Esophagus (tissue), 2 donors: ENCODE data around the gene TMTC4. TPM values are rescaled to one million over a fixed set of nuclear protein-coding genes. Genes with fewer than 3 reads are reported as not detected.
"Not testable (repeated sequence)": the region's sequence is repeated elsewhere in the genome, so short reads cannot be mapped to it uniquely, and the experiment has no call there.

ENCODE experiments used
- H3K27ac ChIP-seq, 2 donors: one replicate each; pipeline ENCODE4 v1.5.1; 2013; ENCODE audit warnings: low read depth in 2 of 2, mild to moderate bottlenecking in 2 of 2, inconsistent platforms in 1 of 2, low read length in 1 of 2, moderate library complexity in 1 of 2
- H3K27me3 ChIP-seq, 2 donors: one replicate each; pipeline ENCODE4 v1.6.1; 2013; ENCODE audit warnings: low read length in 2 of 2, control low read depth in 1 of 2, mild to moderate bottlenecking in 1 of 2; ENCODE audit not compliant: insufficient read depth in 2 of 2, control insufficient read depth in 1 of 2
- H3K36me3 ChIP-seq, 2 donors: one replicate each; pipeline ENCODE4 v1.6.1; 2013; ENCODE audit warnings: low read length in 1 of 2; ENCODE audit not compliant: control insufficient read depth in 2 of 2, insufficient read depth in 2 of 2
- H3K4me1 ChIP-seq, 2 donors: one replicate each; pipeline ENCODE4 v1.6.1; 2013; ENCODE audit warnings: low read length in 1 of 2; ENCODE audit not compliant: control insufficient read depth in 2 of 2, insufficient read depth in 2 of 2
- H3K4me3 ChIP-seq, 2 donors: one replicate each; pipeline ENCODE4 v1.5.1; 2013; ENCODE audit warnings: low read length in 2 of 2, mild to moderate bottlenecking in 2 of 2, low read depth in 1 of 2, moderate library complexity in 1 of 2
- H3K9me3 ChIP-seq, 2 donors: one replicate each; pipeline ENCODE4 v1.6.1; 2013; ENCODE audit warnings: mild to moderate bottlenecking in 2 of 2, low read depth in 1 of 2, low read length in 1 of 2, moderate library complexity in 1 of 2; ENCODE audit not compliant: control insufficient read depth in 2 of 2, insufficient read depth in 1 of 2
- WGBS, 2 donors: extraction: QIAGEN DNeasy Blood & Tissue Kit; methylation state at CpG; one replicate each; pipeline ENCODE4 v1.1.7; 2013; 5-methylcytosine and 5-hydroxymethylcytosine counted together
- polyA plus RNA-seq, 2 donors: library from polyadenylated mRNA; stranded (reverse); fragments of 200-250 nt; gene quantifications; one replicate each; pipeline ENCODE4 v1.2.3, GENCODE V29; 2013
- donor health status: healthy with polysubstance abuse.
- donor health status: Bipolar disorder and iron deficiency.

Gene TMTC4
- polyA plus RNA-seq, 2 donors, result 4.4 to 5.5 TPM

- H3K9me3 ChIP-seq, result not testable (repeated sequence)
Measured at GRCh38 chr13:100618897-100619296, 55.7 kb downstream of the TMTC4 start.

GRCh38 chr13:100613031-100613430 lies 61.6 kb downstream of the TMTC4 start:
- no peaks in the 10 kb centered on the region for H3K36me3 ChIP-seq
- no peak overlapping the region for H3K27ac ChIP-seq
- WGBS, 2 donors, result 84 to 85% methylated on average over 5 of the region's 5 CpGs
- H3K27me3 ChIP-seq, result no peaks in the 10 kb centered on the region
- H3K4me1 ChIP-seq, result peaks cover 0 to 2% of the 10 kb centered on the region in 2 donors
- H3K9me3 ChIP-seq, result no peaks in the 10 kb centered on the region
- H3K4me3 ChIP-seq, result no peak overlapping the region

More at GRCh38 chr13:100618897-100619296, 55.7 kb downstream of the TMTC4 start:
- 96 to 97% methylated on average over 19 to 22 of the region's 24 CpGs for WGBS, 2 donors
- not testable (repeated sequence) for H3K27me3 ChIP-seq, H3K36me3 ChIP-seq, H3K4me1 ChIP-seq, H3K4me3 ChIP-seq, H3K27ac ChIP-seq

GRCh38 chr13:100611678-100612492 lies 62.7 kb downstream of the TMTC4 start:
- H3K4me3 ChIP-seq, result no peak overlapping the region
- H3K4me1 ChIP-seq, result peaks cover 0 to 2% of the 10 kb centered on the region in 2 donors
- H3K36me3 ChIP-seq, result peaks cover 0 to 2% of the 10 kb centered on the region in 2 donors
- H3K9me3 ChIP-seq, result no peaks in the 10 kb centered on the region
- WGBS, 2 donors, result 29 to 38% methylated on average over 9 of the region's 9 CpGs
- H3K27me3 ChIP-seq, result no peaks in the 10 kb centered on the region
- no peak overlapping the region for H3K27ac ChIP-seq

GRCh38 chr13:100610391-100611347 lies 63.9 kb downstream of the TMTC4 start:
- Histone ChIP-seq H3K27ac (no peak overlapping the region), H3K4me3 (no peak overlapping the region), H3K4me1 (peaks cover 0 to 2% of the 10 kb centered on the region in 2 donors), H3K36me3 (peaks cover 0 to 4% of the 10 kb centered on the region in 2 donors), H3K27me3 (no peaks in the 10 kb centered on the region), H3K9me3 (no peaks in the 10 kb centered on the region)
- 59 to 72% methylated on average over 6 of the region's 6 CpGs for WGBS, 2 donors

GRCh38 chr13:100608906-100609305 lies 65.7 kb downstream of the TMTC4 start:
- no peaks in the 10 kb centered on the region for H3K9me3 ChIP-seq
- H3K36me3 ChIP-seq, result peaks cover 0 to 4% of the 10 kb centered on the region in 2 donors
- no peak overlapping the region for H3K27ac ChIP-seq
- no peaks in the 10 kb centered on the region for H3K27me3 ChIP-seq
- WGBS, 2 donors, result 78 to 83% methylated on average over 6 of the region's 6 CpGs
- H3K4me3 ChIP-seq, result no peak overlapping the region
- H3K4me1 ChIP-seq, result peaks cover 0 to 2% of the 10 kb centered on the region in 2 donors

- peaks cover 0 to 4% of the 10 kb centered on the region in 2 donors for H3K36me3 ChIP-seq
- H3K27ac ChIP-seq, result no peak overlapping the region
- H3K27me3 ChIP-seq, result no peaks in the 10 kb centered on the region
- no peak overlapping the region for H3K4me3 ChIP-seq
- H3K4me1 ChIP-seq, result peaks cover 0 to 2% of the 10 kb centered on the region in 2 donors
- 90 to 93% methylated on average over 3 of the region's 3 CpGs for WGBS, 2 donors
- no peaks in the 10 kb centered on the region for H3K9me3 ChIP-seq
Measured at GRCh38 chr13:100608489-100608888, 66.1 kb downstream of the TMTC4 start.

- Histone ChIP-seq H3K27me3 (no peaks in the 10 kb centered on the region), H3K36me3 (peaks cover 0 to 4% of the 10 kb centered on the region in 2 donors)
- WGBS, 2 donors, result 69 to 75% methylated on average over 5 of the region's 5 CpGs
Measured at GRCh38 chr13:100604918-100605710, 69.5 kb downstream of the TMTC4 start.

GRCh38 chr13:100602493-100603111 lies 72.0 kb downstream of the TMTC4 start:
- WGBS, 2 donors, result 47 to 52% methylated on average over 8 of the region's 8 CpGs
- H3K27me3 ChIP-seq, result no peaks in the 10 kb centered on the region
- H3K36me3 ChIP-seq, result peaks cover 0 to 4% of the 10 kb centered on the region in 2 donors
- no peak overlapping the region for H3K27ac ChIP-seq
- no peaks in the 10 kb centered on the region for H3K4me1 ChIP-seq
- H3K4me3 ChIP-seq, result no peak overlapping the region
- no peaks in the 10 kb centered on the region for H3K9me3 ChIP-seq

More at GRCh38 chr13:100604918-100605710, 69.5 kb downstream of the TMTC4 start:
- H3K4me1 ChIP-seq, result no peaks in the 10 kb centered on the region
- H3K4me3 ChIP-seq, result no peak overlapping the region
- H3K9me3 ChIP-seq, result no peaks in the 10 kb centered on the region
- H3K27ac ChIP-seq, result no peak overlapping the region
